Nephron (organoid): ENCODE results near the gene PLSCR3.

ENCODE experiments used
- H3K27ac Mint-ChIP-seq, 3 experiments: 2 replicates each; pipeline ENCODE4 v1.8.0; 2020; ENCODE audit warnings: mixed read lengths in 3 of 3, mild to moderate bottlenecking in 2 of 3, moderate library complexity in 1 of 3
- H3K27me3 Mint-ChIP-seq: 2 replicates; pipeline ENCODE4 v1.8.0; 2021; ENCODE audit warnings: low read depth, mild to moderate bottlenecking, moderate library complexity, mixed read lengths
- H3K36me3 Mint-ChIP-seq: 2 replicates; pipeline ENCODE4 v1.8.0; 2020; ENCODE audit warnings: low read depth, mixed read lengths
- H3K4me1 Mint-ChIP-seq: 2 replicates; pipeline ENCODE4 v1.8.0; 2020; ENCODE audit warnings: mixed read lengths
- H3K4me3 Mint-ChIP-seq, 3 experiments: 2 replicates each; pipeline ENCODE4 v1.8.0; 2020; ENCODE audit warnings: mild to moderate bottlenecking in 3 of 3, mixed read lengths in 3 of 3, moderate library complexity in 2 of 3
- H3K9me3 Mint-ChIP-seq: 2 replicates; pipeline ENCODE4 v1.8.0; 2020; ENCODE audit warnings: mixed read lengths
- TF ChIP-seq, protein P1 (sequence below), 3 experiments: fragments of 200-600 bp; sonication (generic); IDR thresholded peaks; one replicate each; pipeline ENCODE4 v1.5.0; 2021; ENCODE audit warnings: antibody characterized with exemption in 3 of 3; ENCODE audit not compliant: unreplicated experiment in 3 of 3

PLSCR3 gene

DNA sequence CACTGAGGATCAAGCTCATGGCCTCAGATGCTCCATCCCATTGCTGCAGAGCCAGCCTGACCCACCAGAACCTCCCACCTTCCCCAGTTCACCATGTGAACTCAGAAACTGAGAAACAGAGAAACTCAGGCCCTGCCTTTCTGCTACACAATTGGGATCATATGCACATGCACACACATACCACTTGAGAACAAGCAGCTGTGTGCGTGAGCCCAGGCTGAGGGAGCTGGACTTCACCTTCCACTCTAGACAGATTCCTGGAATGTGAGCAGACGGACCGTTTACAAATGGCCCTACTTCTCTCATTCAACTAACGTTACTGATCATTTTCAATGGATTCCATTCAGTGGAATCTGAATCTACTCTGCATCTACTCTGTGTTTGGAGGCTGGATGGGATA, 29.4 kb upstream of the PLSCR3 start:
- Mint-ChIP-seq H3K27me3 (peaks cover 4% of the 10 kb centered on the region), H3K27ac (peak overlapping the region; percentile 15 to 54 (median 53)), H3K9me3 (no peaks in the 10 kb centered on the region), H3K4me1 (peaks cover 6% of the 10 kb centered on the region), H3K4me3 (no peak overlapping the region), H3K36me3 (no peaks in the 10 kb centered on the region)
- TF ChIP-seq, protein P1, sequence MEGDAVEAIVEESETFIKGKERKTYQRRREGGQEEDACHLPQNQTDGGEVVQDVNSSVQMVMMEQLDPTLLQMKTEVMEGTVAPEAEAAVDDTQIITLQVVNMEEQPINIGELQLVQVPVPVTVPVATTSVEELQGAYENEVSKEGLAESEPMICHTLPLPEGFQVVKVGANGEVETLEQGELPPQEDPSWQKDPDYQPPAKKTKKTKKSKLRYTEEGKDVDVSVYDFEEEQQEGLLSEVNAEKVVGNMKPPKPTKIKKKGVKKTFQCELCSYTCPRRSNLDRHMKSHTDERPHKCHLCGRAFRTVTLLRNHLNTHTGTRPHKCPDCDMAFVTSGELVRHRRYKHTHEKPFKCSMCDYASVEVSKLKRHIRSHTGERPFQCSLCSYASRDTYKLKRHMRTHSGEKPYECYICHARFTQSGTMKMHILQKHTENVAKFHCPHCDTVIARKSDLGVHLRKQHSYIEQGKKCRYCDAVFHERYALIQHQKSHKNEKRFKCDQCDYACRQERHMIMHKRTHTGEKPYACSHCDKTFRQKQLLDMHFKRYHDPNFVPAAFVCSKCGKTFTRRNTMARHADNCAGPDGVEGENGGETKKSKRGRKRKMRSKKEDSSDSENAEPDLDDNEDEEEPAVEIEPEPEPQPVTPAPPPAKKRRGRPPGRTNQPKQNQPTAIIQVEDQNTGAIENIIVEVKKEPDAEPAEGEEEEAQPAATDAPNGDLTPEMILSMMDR (IDR thresholded peaks at IDR 0.05; ENCODE audit: unreplicated experiment in 3 of 3): no peak

DNA sequence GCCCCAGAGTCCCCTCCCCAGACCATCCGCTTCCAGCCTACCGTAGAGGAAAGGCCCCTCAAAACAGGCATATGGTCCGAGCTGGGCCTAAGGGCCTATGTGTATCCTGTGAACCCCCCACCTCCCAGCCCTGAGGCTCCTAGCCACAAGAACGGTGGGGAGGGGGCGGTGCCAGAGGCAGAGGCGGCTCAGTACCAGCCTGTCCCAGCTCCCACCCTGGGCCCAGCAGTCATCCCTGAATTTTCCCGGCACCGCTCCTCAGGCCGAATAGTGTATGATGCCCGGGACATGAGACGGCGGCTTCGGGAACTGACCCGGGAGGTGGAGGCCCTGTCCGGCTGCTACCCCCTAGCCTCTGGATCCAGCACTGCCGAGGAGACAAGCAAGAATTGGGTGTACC, 26.9 kb upstream of the PLSCR3 start:
- peaks cover 6% of the 10 kb centered on the region for H3K4me1 Mint-ChIP-seq
- no peaks in the 10 kb centered on the region for H3K9me3 Mint-ChIP-seq
- H3K27ac Mint-ChIP-seq: no peak overlapping the region
- peaks cover 5% of the 10 kb centered on the region for H3K36me3 Mint-ChIP-seq
- no peak overlapping the region for H3K4me3 Mint-ChIP-seq
- peaks cover 4% of the 10 kb centered on the region for H3K27me3 Mint-ChIP-seq
- TF ChIP-seq, protein P1 (IDR thresholded peaks at IDR 0.05; ENCODE audit: unreplicated experiment in 3 of 3): no peak

DNA sequence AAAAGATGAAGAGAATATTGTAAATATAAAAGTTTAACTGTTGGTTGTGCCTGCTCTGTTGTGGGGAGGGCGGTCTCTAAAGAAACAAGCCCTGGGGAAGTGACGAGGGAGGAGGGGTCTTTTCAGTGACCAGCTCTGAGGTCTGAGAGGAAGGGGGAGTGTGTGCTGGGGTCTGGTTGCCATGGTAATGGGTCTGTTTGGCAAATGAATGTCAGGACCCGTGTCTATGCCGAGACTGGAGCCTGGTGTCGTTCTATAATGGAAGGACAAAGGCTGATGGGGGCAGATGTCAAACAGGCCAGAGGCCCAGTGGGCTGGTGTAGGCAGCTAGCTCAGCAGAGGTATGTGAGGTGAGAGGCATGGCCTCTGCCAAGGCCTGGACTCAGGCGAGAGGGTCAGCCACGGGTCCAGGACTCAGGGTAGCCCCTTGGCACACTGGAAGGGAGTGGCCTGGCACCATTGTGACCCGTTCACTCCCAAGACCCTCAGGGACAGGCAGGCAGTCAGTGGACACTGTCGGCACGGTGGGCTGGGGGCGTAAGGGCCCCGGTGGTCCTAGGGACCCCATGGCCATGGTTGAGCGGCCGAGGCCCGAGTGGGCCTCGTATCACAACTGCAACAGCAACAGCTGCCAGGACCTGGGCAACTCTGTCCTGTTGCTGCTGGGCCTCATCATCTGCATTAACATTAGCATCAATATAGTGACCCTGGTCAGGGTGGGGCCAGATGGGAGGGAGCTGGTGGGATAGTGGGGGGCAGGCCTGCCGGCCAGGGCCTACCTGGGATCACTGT, 25.7 kb upstream of the PLSCR3 start, which contains the start of gene SPEM1:
TSS of gene SPEM1 (plus strand) at position 506 of the 792 bp plus-strand sequence. CDS start at position 567, 61 bp downstream.
- H3K4me1 Mint-ChIP-seq: peaks cover 6% of the 10 kb centered on the region
- peaks cover 11% of the 10 kb centered on the region for H3K36me3 Mint-ChIP-seq
- peak within 1 kb of the TSS in 2 of 3 experiments; percentile 40 to 78 for H3K27ac Mint-ChIP-seq

DNA sequence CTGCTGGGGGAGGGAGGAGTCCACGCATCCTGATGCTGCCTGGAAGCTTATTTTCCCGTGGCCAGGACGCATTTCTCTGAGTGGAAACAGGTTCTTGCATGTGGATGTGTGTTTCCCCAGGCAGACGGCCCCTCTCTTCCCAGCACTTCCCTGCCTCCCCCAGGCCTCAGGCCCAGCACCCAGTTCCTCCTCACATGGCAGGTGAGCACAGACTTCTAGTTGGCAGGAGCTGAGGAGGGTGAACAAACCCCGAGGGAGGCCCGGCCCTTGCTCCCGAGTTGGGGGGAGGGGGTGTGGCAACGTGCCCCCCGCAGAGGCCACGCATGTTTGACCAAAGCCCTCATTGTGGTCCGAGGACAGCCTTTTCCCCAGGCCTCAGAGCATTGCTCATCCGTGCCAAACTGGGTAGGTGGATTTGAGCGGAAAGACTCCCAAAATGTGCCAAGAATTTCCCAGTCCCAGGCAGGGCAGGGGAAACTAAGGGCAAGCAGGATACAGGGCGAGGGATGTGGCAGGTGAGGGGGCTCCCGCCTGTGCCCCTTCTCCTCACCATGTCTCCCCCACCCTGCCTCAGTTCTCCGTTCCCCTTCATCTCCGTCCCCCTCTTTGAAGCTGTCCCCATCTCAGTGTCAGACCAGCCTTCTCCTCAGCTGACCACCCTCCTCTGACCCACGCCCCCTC, 24.3 kb upstream of the PLSCR3 start:
- peak overlapping the region in 1 of 3 experiments; percentile 78 for H3K27ac Mint-ChIP-seq
- H3K9me3 Mint-ChIP-seq: no peaks in the 10 kb centered on the region
- TF ChIP-seq, protein P1 (IDR thresholded peaks at IDR 0.05; ENCODE audit: unreplicated experiment in 3 of 3): no peak
- peaks cover 11% of the 10 kb centered on the region for H3K36me3 Mint-ChIP-seq
- no peak overlapping the region for H3K4me3 Mint-ChIP-seq
- no peaks in the 10 kb centered on the region for H3K27me3 Mint-ChIP-seq
- peaks cover 3% of the 10 kb centered on the region for H3K4me1 Mint-ChIP-seq

More for the DNA sequence above, 25.7 kb upstream of the PLSCR3 start, which contains the start of gene SPEM1:
- TF ChIP-seq, protein P1 (IDR thresholded peaks at IDR 0.05; ENCODE audit: unreplicated experiment in 3 of 3): no peak
- Mint-ChIP-seq H3K9me3 (no peaks in the 10 kb centered on the region), H3K27me3 (peaks cover 4% of the 10 kb centered on the region), H3K4me3 (no peak within 1 kb of the TSS)

DNA sequence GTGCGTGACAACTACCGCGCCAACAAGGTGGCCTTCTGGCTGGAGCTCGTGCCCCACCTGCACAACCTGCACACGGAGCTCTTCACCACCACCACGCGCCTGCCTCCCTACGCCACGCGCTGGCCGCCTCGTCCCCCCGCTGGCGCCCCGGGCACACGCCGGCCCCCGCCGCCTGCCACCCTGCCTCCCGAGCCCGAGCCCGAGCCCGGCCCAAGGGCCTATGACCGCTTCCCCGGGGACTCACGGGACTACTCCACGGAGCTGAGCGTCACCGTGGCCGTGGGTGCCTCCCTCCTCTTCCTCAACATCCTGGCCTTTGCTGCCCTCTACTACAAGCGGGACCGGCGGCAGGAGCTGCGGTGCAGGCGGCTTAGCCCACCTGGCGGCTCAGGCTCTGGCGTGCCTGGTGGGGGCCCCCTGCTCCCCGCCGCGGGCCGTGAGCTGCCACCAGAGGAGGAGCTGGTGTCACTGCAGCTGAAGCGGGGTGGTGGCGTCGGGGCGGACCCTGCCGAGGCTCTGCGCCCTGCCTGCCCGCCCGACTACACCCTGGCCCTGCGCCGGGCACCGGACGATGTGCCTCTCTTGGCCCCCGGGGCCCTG, 22.8 kb upstream of the PLSCR3 start:
- no peaks in the 10 kb centered on the region for H3K27me3 Mint-ChIP-seq
- H3K4me3 Mint-ChIP-seq: no peak overlapping the region
- H3K9me3 Mint-ChIP-seq: no peaks in the 10 kb centered on the region
- no peaks in the 10 kb centered on the region for H3K4me1 Mint-ChIP-seq
- peaks cover 18% of the 10 kb centered on the region for H3K36me3 Mint-ChIP-seq
- TF ChIP-seq, protein P1 (IDR thresholded peaks at IDR 0.05; ENCODE audit: unreplicated experiment in 3 of 3): no peak
- no peak overlapping the region for H3K27ac Mint-ChIP-seq
